GM18526 (cell line): ENCODE measurements around the gene LTBP2.

Source experiments
- POLR2A ChIP-seq: IDR thresholded peaks from 3 replicates; pipeline ENCODE4 v1.6.1; 2011; ENCODE audit not compliant: insufficient read length; ENCODE audit errors: extremely low read depth

Gene LTBP2

DNA sequence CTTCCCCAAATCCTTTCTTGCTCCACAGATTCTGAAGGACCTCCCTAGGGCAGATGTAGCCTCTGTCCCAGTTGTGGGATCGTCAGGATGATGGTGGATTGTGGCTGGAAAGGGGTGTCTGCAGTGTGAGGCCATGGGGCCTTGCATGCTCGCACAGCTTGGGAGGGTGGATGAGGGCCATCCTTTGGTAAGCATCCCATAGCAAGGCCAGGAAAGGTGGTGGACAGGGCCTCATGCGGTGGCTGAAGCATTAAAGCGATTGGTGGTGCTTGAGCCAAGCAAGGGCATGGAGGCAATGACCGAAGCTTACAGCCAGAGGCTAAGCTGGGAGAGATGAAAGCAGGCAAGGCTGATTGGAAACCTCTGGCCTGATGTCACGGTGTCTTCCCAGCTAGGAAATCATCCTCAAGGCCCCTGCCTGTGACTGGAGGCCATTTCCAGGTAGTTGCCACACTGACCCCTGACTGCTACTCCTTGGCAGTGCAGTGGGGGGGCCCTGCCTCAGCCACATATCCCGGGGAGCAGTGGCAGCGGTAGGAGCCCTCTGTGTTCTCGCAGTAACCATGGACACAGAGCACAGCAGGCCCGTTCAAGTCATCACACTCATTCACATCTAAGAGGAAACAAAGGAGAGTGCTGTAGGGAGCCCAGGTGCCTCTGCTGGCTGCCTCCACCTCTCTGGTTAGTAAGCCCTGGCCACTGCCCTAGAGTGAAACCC, 111.5 kb downstream of the LTBP2 start:
- TF ChIP-seq POLR2A: no peak

DNA sequence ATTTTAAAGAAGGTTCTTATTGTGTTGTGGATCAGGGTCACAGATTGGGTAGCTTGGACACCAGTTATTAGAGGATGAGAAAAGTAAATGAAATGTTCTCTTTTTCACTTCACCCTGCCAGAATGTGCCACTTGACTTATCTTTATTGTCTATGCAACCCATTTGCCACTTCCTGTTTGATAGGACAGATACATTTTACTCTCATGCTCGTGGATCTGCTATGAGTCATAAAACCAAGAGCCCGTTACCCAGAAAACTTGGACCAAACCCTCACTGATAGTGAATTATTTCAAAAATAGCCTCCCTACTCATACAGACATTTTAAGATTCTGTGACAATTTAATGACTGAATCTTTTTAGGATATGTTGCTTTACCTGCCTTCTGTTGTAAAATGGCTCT, 116.7 kb downstream of the LTBP2 start:
- TF ChIP-seq POLR2A: no peak

DNA sequence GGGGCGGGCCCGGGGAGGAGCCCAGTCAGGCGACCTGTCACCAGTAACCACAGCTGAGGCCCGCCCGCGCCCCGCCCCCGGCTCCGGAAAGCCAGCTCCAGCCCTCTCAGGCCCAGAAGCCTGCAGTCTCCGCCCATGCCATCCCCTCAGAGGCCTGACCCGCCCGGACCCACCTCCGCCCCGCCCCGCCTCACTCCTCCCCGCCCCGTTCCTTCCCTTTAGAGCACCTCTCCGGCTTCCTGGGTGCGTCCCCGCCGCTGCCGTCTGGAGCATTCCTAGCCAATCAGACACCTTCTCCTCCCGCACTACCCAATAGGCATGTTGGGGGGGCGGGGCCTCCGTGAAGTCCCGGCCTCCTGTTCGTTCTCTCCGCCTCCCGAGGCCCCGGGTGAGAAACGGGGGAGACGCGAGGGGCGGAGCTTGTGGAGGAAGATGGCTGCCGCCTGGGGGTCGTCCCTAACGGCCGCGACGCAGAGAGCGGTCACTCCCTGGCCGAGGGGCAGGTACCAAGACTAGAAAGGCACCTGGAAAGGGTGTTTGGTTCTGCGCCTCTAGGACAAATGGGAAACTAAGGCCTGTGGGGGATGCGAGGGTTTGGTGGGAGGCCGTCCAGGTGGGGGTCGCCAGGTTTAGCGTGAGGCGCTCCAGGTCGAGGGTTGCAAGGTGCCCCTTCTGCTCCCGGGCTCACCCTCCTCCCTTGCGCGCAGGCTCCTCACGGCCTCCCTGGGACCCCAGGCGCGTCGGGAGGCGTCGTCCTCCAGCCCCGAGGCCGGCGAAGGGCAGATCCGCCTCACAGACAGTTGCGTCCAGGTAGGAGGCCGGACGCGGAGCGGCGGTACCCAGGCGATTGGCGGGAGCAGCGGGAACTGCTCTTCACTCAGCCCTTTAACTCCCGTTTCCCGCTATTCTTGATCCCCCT, 118.4 kb downstream of the LTBP2 start, which contains the start of gene ISCA2:
Gene ISCA2, plus strand, starts transcription at position 423 of the 919 bp plus-strand sequence. Its CDS starts 10 bp downstream, at position 433.
- peak; percentile 83 for TF ChIP-seq POLR2A

DNA sequence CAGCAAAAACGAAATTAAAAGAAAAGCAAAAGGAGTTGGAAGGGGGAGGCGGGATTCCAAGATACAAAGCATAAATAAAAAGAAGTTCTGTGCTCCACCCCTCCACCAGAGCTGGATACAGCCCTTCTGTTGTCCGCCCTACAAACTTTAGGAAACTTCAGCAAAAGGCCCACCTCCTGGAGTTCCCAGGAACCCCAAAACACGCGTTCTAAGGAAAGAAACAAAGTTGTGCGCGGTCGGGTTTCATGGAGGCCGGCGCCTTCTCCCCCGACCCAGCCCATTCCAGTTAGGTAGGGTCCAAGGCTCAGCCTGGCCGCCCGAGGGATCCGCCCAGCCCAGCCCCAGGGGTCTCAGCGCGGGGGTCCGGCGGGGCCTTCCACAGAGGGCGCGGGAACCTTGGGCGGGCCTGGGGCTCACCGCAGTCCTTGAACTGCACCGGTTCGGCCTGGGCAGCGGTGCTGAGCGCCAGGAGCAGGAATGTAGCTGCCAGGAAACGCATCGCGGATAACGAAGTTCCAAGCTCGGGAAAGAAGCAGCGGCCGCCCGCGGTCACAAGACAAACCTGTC, 119.2 kb downstream of the LTBP2 start, which contains the start of gene NPC2:
Gene NPC2, minus strand, starts transcription at position 530 of the 567 bp plus-strand sequence. Its CDS starts 31 bp downstream, at position 499.
- TF ChIP-seq POLR2A: peak; percentile 55

DNA sequence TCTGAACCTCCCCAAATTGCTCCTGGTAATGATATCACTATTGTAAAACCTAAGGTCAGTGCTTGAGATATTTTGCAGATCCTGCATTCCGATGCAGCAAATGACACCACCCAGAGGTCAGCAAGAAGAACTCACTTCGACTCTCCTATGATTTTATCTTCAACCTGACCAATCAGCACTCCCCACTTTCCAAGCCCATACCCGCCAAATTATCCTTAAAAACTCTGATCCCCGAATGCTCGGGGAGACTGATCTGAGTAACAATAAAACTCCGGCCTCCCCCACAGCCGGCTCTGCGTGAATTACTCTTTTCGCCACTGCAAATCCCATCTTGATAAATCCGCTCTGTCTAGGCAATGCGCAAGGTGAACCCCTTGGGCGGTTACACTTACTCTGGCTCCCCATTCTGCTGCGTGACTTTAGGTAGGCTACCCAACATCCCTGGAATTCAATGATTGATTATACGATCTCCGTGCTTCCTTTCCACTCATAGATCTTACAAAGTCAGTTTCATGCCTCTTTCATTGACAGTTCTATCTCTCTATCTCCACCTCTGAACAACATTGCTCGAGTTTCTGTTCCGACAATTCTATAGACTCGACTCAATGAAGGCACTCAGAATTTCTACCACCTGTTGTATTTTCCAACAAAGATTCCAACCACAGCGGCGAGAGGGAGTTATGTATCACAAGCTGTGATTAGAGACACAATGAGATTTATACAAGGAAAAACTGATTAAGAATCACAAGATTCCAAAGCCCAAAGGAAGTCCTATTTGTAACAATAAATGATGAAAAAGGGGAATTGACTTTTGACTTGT, 119.9 kb downstream of the LTBP2 start:
- no peak for TF ChIP-seq POLR2A

DNA sequence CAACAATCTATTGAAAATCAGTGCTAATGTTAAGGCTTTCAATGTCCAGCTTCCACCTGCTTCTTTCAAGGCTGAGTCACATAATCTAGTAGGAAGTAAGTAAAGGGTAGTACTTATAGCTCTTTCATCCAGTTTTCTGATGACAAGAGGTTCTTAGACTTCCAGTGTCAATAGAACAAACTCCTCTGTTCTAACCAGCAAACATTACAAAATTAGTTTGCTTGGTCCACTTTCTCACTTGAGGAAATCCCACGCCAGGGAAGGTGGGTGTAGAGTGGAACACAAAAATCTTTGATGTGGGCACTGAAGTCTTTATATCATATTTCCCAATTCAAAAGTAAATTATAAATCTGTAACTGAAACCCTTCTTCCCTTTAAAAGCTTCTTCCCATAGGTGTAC, 121.6 kb downstream of the LTBP2 start:
- no peak for TF ChIP-seq POLR2A

DNA sequence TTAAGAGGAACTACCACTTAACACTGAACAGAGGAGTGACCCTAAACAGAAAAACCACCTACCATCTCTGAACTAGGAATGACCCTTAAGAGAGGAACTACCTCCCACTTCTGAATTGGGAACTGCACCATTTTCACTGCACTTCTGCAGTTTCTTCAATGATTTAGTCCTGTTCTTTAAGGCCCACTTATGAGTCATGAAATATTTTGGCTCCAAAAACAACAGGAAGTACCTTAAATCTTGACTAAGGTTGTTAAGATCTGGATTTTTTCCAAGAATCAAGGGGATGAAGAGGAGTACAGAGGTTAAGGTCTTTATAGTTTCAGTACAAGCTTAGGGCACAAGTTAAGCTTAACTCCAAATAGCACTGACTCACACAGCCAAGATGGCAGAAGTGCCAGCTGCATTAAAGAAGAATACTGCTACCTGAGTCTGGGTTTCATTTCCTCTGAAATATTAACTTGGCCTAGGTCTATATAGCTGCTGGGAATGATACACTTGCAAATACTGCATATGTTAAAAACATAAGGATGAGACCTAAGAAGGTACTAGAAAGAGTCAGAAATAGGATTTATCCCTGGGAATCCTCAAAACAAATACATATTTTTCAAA, 123.1 kb downstream of the LTBP2 start:
- no peak for TF ChIP-seq POLR2A

DNA sequence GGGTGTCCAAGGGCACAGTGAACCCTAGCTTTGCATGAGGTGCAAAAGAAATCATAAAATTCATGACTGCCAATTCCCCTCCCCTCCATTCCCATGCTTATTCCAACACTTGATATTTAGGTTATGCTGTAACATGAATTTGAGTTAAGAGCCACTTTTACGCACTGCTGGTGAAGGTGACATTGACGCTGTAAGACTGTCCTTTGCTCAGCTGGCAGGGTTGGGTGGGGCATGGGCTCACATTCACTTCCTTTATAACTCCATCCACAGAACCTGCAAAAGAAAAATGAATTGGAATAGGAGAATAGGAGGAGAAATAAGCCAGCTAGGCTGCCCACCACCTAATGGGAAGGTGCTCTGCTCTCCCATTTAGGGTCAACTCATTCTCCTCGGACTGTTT, 125.9 kb downstream of the LTBP2 start:
- no peak for TF ChIP-seq POLR2A

DNA sequence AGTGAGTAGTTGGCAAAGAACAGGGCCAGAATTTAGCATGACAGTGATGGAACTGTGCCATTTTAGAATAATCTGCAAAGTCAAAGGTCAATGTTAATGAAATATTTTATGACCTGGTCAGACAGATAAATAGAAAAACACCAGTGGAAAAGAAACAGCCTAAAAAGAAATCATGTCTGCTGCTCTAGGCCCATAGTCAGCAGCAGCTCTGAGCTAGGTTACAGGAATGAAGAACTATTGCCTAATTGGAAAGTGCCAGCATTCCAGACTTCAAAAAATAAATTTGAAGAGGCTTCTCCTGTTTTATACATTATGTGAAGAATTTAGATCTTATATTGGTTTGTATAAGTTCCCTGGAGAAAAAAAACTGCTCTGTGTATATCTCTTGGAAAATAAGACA, 128.7 kb downstream of the LTBP2 start:
- no peak for TF ChIP-seq POLR2A

DNA sequence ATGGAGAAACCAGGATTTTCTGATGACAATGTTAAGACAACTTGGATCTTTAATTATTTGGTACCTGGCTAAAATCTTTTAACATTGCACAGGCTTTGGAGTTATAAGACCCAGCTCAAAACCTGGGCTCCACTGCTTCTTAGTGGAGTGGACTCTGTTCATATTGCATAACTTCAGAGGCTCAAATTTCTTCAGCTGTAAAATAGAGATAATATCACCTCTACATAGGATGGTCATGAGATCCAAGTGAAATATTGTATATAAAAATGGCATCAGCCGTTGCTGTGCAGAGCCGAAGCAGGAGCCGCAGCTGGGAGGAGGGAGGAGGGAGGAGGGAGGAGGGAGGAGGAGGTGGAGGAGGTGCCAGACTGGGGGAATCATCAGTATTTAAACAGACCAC, 129.5 kb downstream of the LTBP2 start:
- no peak for TF ChIP-seq POLR2A

DNA sequence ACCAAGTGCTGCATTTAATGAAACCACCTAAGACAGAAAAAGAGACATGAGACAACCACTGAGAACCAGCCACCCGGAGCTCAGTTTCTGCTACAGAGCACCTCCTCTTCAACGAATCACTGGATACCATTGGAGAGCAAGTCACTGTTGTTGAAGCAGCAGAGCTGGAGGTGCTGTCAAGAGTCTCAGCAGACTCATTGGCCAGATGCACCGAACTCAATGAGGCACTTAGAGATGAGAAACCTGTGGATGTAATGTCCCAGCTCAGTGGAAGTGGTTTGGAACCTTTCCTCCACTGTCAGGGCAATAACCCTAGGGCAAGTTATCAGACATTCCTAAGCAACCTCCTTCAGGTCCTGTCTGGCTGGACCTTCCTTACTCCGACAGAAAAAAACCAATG, 132.0 kb downstream of the LTBP2 start:
- no peak for TF ChIP-seq POLR2A

DNA sequence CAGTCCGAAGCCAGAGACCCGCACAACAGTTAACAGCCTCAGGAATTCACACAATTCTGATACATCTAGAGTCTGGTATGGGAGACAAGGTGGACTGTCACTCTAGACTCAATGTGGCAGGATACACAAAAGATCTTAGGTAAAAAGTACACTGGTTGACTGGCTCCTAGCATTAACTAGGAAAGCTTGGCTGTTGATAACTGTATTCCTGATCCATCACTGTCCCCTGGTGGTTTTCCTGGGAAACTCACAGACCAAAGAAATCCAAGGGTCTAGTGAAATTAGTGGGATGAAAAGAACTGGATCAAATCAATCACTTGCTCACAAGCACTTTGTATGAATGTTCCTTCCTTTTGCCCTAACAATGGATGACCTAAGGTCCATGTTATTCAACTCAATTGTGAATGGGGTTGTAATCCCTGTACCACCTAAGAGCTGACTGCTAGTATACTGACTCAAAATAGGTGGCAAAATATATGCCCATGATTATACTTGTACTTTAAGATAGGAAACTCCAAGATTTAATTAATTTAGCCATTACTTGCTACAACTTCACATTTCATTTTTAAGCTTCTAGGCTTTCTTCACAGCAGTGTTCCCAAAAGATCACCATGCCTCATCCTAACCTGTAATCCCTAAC, 132.9 kb downstream of the LTBP2 start:
- no peak for TF ChIP-seq POLR2A

DNA sequence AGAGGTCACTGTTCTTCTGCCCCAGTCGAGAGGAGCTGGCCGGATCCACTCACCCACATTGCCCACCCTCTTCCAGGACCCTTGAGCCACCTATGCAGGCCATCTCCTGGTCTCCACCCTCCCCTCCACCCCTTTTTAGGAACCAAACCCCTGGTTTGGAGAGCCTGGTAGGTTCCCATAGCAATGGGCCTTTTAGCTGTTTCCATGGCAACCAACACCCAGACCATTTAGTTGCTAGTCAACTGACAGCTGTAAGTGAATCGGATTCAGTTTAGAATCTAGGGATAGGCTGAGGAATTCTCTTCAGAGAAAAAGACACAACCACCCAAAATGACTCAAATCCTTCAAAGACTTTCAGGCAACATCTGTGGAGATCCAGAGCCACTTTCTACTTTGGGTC, 135.4 kb downstream of the LTBP2 start:
- no peak for TF ChIP-seq POLR2A

DNA sequence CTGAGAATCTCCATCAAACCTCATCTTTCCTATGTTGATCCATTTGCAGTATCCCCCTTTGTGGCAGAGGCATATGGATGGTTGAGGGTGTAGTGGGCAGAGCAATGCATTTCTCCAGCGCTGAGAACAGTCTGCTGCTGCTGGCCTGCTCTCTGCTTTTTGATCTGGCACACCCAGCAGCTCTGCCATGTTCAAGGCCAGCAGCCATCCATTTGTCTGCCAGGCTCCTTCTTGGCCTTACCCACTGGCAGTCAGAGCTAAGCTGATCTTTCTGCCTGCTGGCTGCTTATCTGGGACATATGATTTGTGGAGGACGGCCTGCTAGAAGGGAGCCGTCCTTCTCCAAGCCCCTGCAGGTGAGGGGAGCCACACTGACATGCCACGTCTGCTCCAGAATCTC, 135.9 kb downstream of the LTBP2 start:
- TF ChIP-seq POLR2A: no peak

DNA sequence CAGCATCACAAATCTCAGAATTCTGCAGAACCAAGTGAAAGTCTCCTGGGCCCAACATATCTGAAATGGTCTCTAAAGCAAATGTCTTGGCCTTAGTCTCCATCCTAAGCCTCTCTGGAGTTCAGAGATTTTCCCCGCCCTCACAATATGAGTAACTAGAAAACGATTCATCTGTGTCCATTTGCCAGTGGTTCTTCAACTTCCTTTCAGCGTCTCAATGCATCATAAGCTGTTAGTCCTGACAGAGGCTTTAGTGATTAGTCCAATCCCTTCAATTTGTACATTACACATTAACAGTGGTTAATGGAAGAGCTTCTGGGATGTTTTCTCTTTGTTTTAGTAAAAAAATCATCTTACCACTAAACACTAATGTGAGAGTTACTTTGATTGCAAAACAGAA, 136.4 kb downstream of the LTBP2 start:
- TF ChIP-seq POLR2A: no peak

DNA sequence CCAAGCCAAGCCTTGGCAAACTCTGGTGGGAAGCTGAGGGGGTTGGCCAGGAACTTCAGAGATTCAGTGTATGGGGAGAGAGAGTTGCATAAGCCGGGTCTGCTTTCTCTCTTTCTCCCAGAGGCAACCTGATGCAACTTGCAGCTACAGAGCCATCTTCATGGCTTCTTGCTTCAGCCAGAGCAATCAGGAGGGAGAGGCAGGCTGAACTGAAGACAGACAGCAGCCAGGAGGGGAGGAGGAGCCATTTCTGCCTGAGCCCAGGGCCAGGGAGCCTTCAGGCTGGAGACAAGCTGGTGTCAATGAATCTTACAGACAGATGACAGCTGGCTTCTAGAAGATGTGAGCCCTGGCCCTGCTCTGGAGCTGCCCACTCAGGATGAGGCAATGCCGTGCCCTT, 137.7 kb downstream of the LTBP2 start:
- TF ChIP-seq POLR2A: no peak
